Kidney (tissue), 14 donors: ENCODE measurements around the gene SLFN12L. TPM values are rescaled to one million over a fixed set of nuclear protein-coding genes. Genes with fewer than 3 reads are reported as not detected.
"Not testable (repeated sequence)": the region's sequence is repeated elsewhere in the genome, so short reads cannot be mapped to it uniquely, and the experiment has no call there.

ENCODE experiments used
- DNase-seq, 5 donors: peaks; one replicate each; pipeline ENCODE4 v3.0.0-alpha.2; 2013 to 2020
- FAIRE-seq: peaks from 2 replicates; lab custom pipeline; 2012; peaks lifted over from hg19 to GRCh38; lab: Jason Lieb, UNC
- H3K27ac ChIP-seq, 2 donors: one replicate each; pipeline ENCODE4 v1.7.0; 2013; ENCODE audit warnings: low read depth in 2 of 2, low read length in 2 of 2, inconsistent platforms in 1 of 2
- H3K27me3 ChIP-seq: one replicate; pipeline ENCODE4 v1.7.1; 2013; ENCODE audit warnings: low read length, inconsistent platforms; ENCODE audit not compliant: control insufficient read depth, insufficient read depth
- H3K36me3 ChIP-seq, 3 donors: one replicate each; pipeline versions ENCODE4 v1.7.0 to v1.7.1; 2013; ENCODE audit warnings: low read length in 3 of 3, control low read depth in 1 of 3, inconsistent platforms in 1 of 3; ENCODE audit not compliant: insufficient read depth in 3 of 3, control insufficient read depth in 2 of 3
- H3K4me1 ChIP-seq, 3 donors: one replicate each; pipeline versions ENCODE4 v1.7.0 to v1.7.1; 2013; ENCODE audit warnings: low read length in 3 of 3, inconsistent platforms in 1 of 3, low read depth in 1 of 3; ENCODE audit not compliant: control insufficient read depth in 2 of 3, insufficient read depth in 2 of 3
- H3K4me3 ChIP-seq, 3 donors: one replicate each; pipeline versions ENCODE4 v1.7.0 to v1.8.1; 2013; ENCODE audit warnings: low read length in 3 of 3, control low read depth in 1 of 3, inconsistent platforms in 1 of 3
- H3K9ac ChIP-seq, 3 donors: one replicate each; pipeline versions ENCODE4 v1.7.0 to v1.7.1; 2013; ENCODE audit warnings: low read length in 3 of 3, control low read depth in 1 of 3, inconsistent platforms in 1 of 3
- H3K9me3 ChIP-seq, 3 donors: one replicate each; pipeline versions ENCODE4 v1.7.0 to v1.7.1; 2013; ENCODE audit warnings: low read length in 3 of 3, control low read depth in 1 of 3, inconsistent platforms in 1 of 3; ENCODE audit not compliant: control insufficient read depth in 2 of 3, insufficient read depth in 1 of 3
- CTCF ChIP-seq: IDR thresholded peaks from 3 replicates; pipeline ENCODE4 v1.5.1; 2012; ENCODE audit warnings: mild to moderate bottlenecking, moderate library complexity, borderline replicate concordance; ENCODE audit not compliant: insufficient read depth; ENCODE audit errors: extremely low read depth
- intact Hi-C: fragments of 100-400 bp; cut with DNase I; formaldehyde crosslinking; loops from one replicate; pipeline ENCODE4 v1.11.1; 2022
- polyA plus RNA-seq: library from polyadenylated mRNA; stranded (reverse); fragments of 350-450 nt; fragmentation: Illumina TruSeq; extraction: RNeasy Lipid Tissue Mini Kit (QIAGEN cat#74804); gene quantifications from one replicate; pipeline ENCODE4 v1.2.3, GENCODE V29; 2014; ENCODE audit warnings: low read depth, low replicate concordance; ENCODE audit not compliant: insufficient read depth
- total RNA-seq: library from RNA; stranded (reverse); fragmentation: NEBNext Ultra II Directional; extraction: Animal tissue kit (Norgen Biotek cat#: 25700); gene quantifications from one replicate; pipeline ENCODE4 v1.2.1, GENCODE V29; 2021
- donor health status: control.
- donor health status: control.
- donor health status: control.
- donor health status: control.
- donor health status: control.
- donor health status: DM: yes; HTN: yes; CAD: no.
- donor health status: Normal renal cell carcinoma (clear cell type).

Gene SLFN12L
- total and polyA plus RNA-seq, 2 donors from 2014 or later = 0.62 to 6.2 TPM

GRCh38 chr17:35519439-35519838 lies 18.0 kb downstream of the SLFN12L start:
- intact Hi-C loops = no loop called here
- DNase-seq (no peak), FAIRE-seq (no peak)
- H3K4me1 ChIP-seq = no peaks in the 10 kb centered on the region
- TF ChIP-seq CTCF = no peak
- peaks cover 9% of the 10 kb centered on the region for H3K27me3 ChIP-seq
- H3K36me3 ChIP-seq = no peaks in the 10 kb centered on the region
- H3K27ac ChIP-seq = no peak overlapping the region
- H3K4me3 ChIP-seq = no peak overlapping the region
- H3K9ac ChIP-seq = no peak overlapping the region
- H3K9me3 ChIP-seq = no peaks in the 10 kb centered on the region

- H3K27ac ChIP-seq, intact Hi-C loops, FAIRE-seq, H3K4me1 ChIP-seq, H3K9ac ChIP-seq, H3K9me3 ChIP-seq, DNase-seq, H3K27me3 ChIP-seq, H3K36me3 ChIP-seq, H3K4me3 ChIP-seq: not testable (repeated sequence)
Measured at GRCh38 chr17:35518431-35518830, 19.0 kb downstream of the SLFN12L start.

GRCh38 chr17:35515027-35515426 lies 22.5 kb downstream of the SLFN12L start:
- FAIRE-seq (no peak), DNase-seq (no peak)
- Histone ChIP-seq H3K27me3 (peaks cover 9% of the 10 kb centered on the region), H3K4me3 (no peak overlapping the region), H3K9me3 (no peaks in the 10 kb centered on the region), H3K36me3 (no peaks in the 10 kb centered on the region), H3K4me1 (no peaks in the 10 kb centered on the region), H3K9ac (no peak overlapping the region), H3K27ac (no peak overlapping the region)
- TF ChIP-seq CTCF = no peak
- intact Hi-C loops = no loop called here

DNA sequence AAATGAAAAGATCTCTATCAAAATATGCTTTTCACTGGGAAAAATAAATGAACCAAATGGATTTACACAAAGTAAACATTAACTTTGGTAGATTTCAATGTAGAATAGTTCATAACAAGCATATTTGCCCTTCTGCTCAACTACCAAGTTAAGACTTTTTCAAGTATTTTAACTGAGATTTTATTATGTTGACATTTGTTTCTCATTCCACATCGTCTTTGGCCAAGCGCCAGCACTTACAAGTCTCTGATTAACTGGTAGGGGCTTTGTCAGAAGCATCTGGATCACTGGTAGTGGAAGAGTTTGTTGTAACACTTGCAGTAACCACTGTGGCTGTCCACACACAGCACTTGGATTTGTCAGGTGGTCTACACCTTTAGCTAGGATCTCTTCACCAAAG lies 22.9 kb downstream of the SLFN12L start:
- TF ChIP-seq CTCF = no peak
- H3K27me3 ChIP-seq = peaks cover 9% of the 10 kb centered on the region
- intact Hi-C loops = no loop called here

More for the DNA sequence above, 22.9 kb downstream of the SLFN12L start:
- H3K9me3 ChIP-seq = no peaks in the 10 kb centered on the region
- H3K9ac ChIP-seq = no peak overlapping the region
- FAIRE-seq (no peak), DNase-seq (no peak)
- no peaks in the 10 kb centered on the region for H3K36me3 ChIP-seq
- H3K27ac ChIP-seq = no peak overlapping the region
- H3K4me1 ChIP-seq = no peaks in the 10 kb centered on the region
- no peak overlapping the region for H3K4me3 ChIP-seq
